Measurements from ENCODE around the gene RPS6KB2. TPM values are rescaled to one million over a fixed set of nuclear protein-coding genes. Genes with fewer than 3 reads are reported as not detected.

RPS6KB2 gene
- total and polyA plus RNA-seq, 9 of the 15 experiments (the other 6 are each of a cell fraction or from before 2014, with no cell fraction given): 0.42 to 122 (median 82.6) TPM

GRCh38 chr11:67401495-67402191, 26.7 kb upstream of the RPS6KB2 start, which contains the start of gene PPP1CA (continued):
- TF ChIP-seq PHF8 (IDR thresholded peaks at IDR 0.05; ENCODE audit: borderline replicate concordance, low read length): peak; percentile 89; the same call in 1 of the 2 replicates
- no peak for TF ChIP-seq NR4A1 (CRISPR knock-in tag; IDR thresholded peaks at IDR 0.05)
- TF ChIP-seq NR4A1 (tag; IDR thresholded peaks at IDR 0.05): no peak
- peak; percentile 78 to 96 for TF ChIP-seq MAZ (CRISPR knock-in tag; conservative IDR thresholded peaks at IDR 0.05 in 1 of 2, IDR thresholded peaks at IDR 0.05 in 1 of 2)
- peak; percentile 31; the same call in 1 of the 2 replicates for TF ChIP-seq JUND (IDR thresholded peaks at IDR 0.05; ENCODE audit: borderline replicate concordance, low read depth, low read length)
- no peak; the same call in 2 of the 3 replicates for TF ChIP-seq JUND (tag; IDR thresholded peaks at IDR 0.05; ENCODE audit: borderline replicate concordance, low read depth, low read length)
- no peak for TF ChIP-seq MXI1 (IDR thresholded peaks at IDR 0.05; ENCODE audit: low read depth, low read length)
- TF ChIP-seq ZNF184 (CRISPR knock-in tag; IDR thresholded peaks at IDR 0.05): no peak
- no peak for TF ChIP-seq TAL1 (IDR thresholded peaks at IDR 0.05)
- TF ChIP-seq, protein P1, sequence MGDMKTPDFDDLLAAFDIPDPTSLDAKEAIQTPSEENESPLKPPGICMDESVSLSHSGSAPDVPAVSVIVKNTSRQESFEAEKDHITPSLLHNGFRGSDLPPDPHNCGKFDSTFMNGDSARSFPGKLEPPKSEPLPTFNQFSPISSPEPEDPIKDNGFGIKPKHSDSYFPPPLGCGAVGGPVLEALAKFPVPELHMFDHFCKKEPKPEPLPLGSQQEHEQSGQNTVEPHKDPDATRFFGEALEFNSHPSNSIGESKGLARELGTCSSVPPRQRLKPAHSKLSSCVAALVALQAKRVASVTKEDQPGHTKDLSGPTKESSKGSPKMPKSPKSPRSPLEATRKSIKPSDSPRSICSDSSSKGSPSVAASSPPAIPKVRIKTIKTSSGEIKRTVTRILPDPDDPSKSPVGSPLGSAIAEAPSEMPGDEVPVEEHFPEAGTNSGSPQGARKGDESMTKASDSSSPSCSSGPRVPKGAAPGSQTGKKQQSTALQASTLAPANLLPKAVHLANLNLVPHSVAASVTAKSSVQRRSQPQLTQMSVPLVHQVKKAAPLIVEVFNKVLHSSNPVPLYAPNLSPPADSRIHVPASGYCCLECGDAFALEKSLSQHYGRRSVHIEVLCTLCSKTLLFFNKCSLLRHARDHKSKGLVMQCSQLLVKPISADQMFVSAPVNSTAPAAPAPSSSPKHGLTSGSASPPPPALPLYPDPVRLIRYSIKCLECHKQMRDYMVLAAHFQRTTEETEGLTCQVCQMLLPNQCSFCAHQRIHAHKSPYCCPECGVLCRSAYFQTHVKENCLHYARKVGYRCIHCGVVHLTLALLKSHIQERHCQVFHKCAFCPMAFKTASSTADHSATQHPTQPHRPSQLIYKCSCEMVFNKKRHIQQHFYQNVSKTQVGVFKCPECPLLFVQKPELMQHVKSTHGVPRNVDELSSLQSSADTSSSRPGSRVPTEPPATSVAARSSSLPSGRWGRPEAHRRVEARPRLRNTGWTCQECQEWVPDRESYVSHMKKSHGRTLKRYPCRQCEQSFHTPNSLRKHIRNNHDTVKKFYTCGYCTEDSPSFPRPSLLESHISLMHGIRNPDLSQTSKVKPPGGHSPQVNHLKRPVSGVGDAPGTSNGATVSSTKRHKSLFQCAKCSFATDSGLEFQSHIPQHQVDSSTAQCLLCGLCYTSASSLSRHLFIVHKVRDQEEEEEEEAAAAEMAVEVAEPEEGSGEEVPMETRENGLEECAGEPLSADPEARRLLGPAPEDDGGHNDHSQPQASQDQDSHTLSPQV (IDR thresholded peaks at IDR 0.05): peak; percentile 54; the same call in 1 of the 2 replicates
- no peak for TF ChIP-seq ZNF124 (CRISPR knock-in tag; IDR thresholded peaks at IDR 0.05)
- TF ChIP-seq ZNF583 (CRISPR knock-in tag; IDR thresholded peaks at IDR 0.05): no peak
- 0 out of 2 replicates have a peak, but pooled peaks have one; percentile 32 for TF ChIP-seq DMBX1 (CRISPR knock-in tag; IDR thresholded peaks at IDR 0.05; ENCODE audit: borderline replicate concordance)
- no peak for TF ChIP-seq PTBP1 (IDR thresholded peaks at IDR 0.05; ENCODE audit: low read depth, low read length)
- peak; percentile 82 for TF ChIP-seq ELF2 (CRISPR knock-in tag; IDR thresholded peaks at IDR 0.05)
- no peak for TF ChIP-seq ATF1 (CRISPR knock-in tag; IDR thresholded peaks at IDR 0.05)
- peak; percentile 52; the same call in 1 of the 2 replicates for TF ChIP-seq ATF1 (tag; IDR thresholded peaks at IDR 0.05)
- no peak for TF ChIP-seq ZKSCAN1 (IDR thresholded peaks at IDR 0.05; ENCODE audit: low read depth, low read length)
- TF ChIP-seq GABPB2 (CRISPR knock-in tag; conservative IDR thresholded peaks at IDR 0.05): no peak
- no peak for TF ChIP-seq PTTG1 (tag; IDR thresholded peaks at IDR 0.05; ENCODE audit: low read depth)
- no peak for TF ChIP-seq TCF3 (CRISPR knock-in tag; IDR thresholded peaks at IDR 0.05)
- TF ChIP-seq CAMTA2 (CRISPR knock-in tag; conservative IDR thresholded peaks at IDR 0.05): no peak
- TF ChIP-seq ZBTB11 (CRISPR knock-in tag; IDR thresholded peaks at IDR 0.05): peak in 1 of 3 experiments; percentile 90; a peak in 4 of 6 replicates

Data from K562 (cell line).